T-cell (primary cell): ENCODE measurements around the gene SLC14A1. TPM values are rescaled to one million over a fixed set of nuclear protein-coding genes. Genes with fewer than 3 reads are reported as not detected.

ENCODE experiments used
- ATAC-seq, 4 experiments: fragments of 200-7000 bp in 3 of 4; fragments of 150-1000 bp in 1 of 4; cut with Tn5 transposase; replicated peaks in 1 of 4; 1 replicate in 3 of 4; 2 replicates in 1 of 4; pipeline ENCODE4 v1.10.0; 2021; ENCODE audit warnings: moderate library complexity in 3 of 4, mild to moderate bottlenecking in 2 of 4, moderate number of reproducible peaks in 1 of 4
- CTCF ChIA-PET, 2 donors: fragments of 300-600 bp; sonication (Branson Sonifier 250); formaldehyde crosslinking; loops; one replicate each; lab custom pipeline; 2022; ENCODE audit warnings: antibody characterized with exemption in 2 of 2; lab: Charles Lee
- POLR2A ChIA-PET, 2 donors: fragments of 300-600 bp; sonication (Branson Sonifier 250); formaldehyde crosslinking; loops; one replicate each; lab custom pipeline; 2022; ENCODE audit warnings: antibody characterized with exemption in 2 of 2; lab: Charles Lee
- DNase-seq, 35 experiments: peaks; one replicate each; pipeline versions ENCODE4 v3.0.0 to v3.0.0-alpha.2; 2013 to 2023
- H3K27ac ChIP-seq: one replicate; pipeline ENCODE4 v1.5.1; 2013; ENCODE audit warnings: low read length
- H3K27me3 ChIP-seq, 2 experiments: replicated peaks in 1 of 2; 1 replicate in 1 of 2; 2 replicates in 1 of 2; pipeline versions ENCODE4 v1.6.1 to v1.7.0; 2013; ENCODE audit warnings: low read length in 1 of 2, mixed read lengths in 1 of 2; ENCODE audit not compliant: control insufficient read depth in 2 of 2, insufficient read depth in 2 of 2; ENCODE audit errors: extremely low read depth in 1 of 2
- H3K36me3 ChIP-seq, 2 donors: 1 replicate in 1 of 2; 2 replicates in 1 of 2; pipeline versions ENCODE4 v1.6.1 to v1.7.0; 2013; ENCODE audit warnings: low read length in 1 of 2; ENCODE audit not compliant: control insufficient read depth in 2 of 2, insufficient read depth in 1 of 2; ENCODE audit errors: extremely low read depth in 1 of 2
- H3K4me1 ChIP-seq, 2 experiments: 1 replicate in 1 of 2; 2 replicates in 1 of 2; pipeline versions ENCODE4 v1.6.1 to v1.7.0; 2013; ENCODE audit warnings: low read length in 2 of 2, mixed read lengths in 1 of 2; ENCODE audit not compliant: insufficient read depth in 2 of 2, control insufficient read depth in 1 of 2; ENCODE audit errors: extremely low read depth in 1 of 2
- H3K4me3 ChIP-seq, 2 donors: 1 replicate in 1 of 2; 2 replicates in 1 of 2; pipeline versions ENCODE4 v1.5.1 to v1.7.0; 2013; ENCODE audit warnings: mild to moderate bottlenecking in 2 of 2, low read length in 1 of 2, moderate library complexity in 1 of 2; ENCODE audit not compliant: control insufficient read depth in 1 of 2; ENCODE audit errors: extremely low read depth in 1 of 2
- H3K9me3 ChIP-seq: 2 replicates; pipeline ENCODE4 v1.7.0; 2013
- H3K27ac Mint-ChIP-seq, 2 donors: one replicate each; pipeline ENCODE4 v1.8.0; 2020 to 2021; ENCODE audit warnings: mild to moderate bottlenecking in 2 of 2, mixed read lengths in 2 of 2
- H3K27me3 Mint-ChIP-seq, 2 donors: one replicate each; pipeline ENCODE4 v1.8.0; 2021 to 2022; ENCODE audit warnings: mixed read lengths in 2 of 2
- H3K36me3 Mint-ChIP-seq: one replicate; pipeline ENCODE4 v1.8.0; 2021; ENCODE audit warnings: mixed read lengths
- H3K4me1 Mint-ChIP-seq, 3 donors: one replicate each; pipeline ENCODE4 v1.8.0; 2020 to 2022; ENCODE audit warnings: mixed read lengths in 3 of 3, mild to moderate bottlenecking in 1 of 3
- H3K4me3 Mint-ChIP-seq, 3 donors: one replicate each; pipeline ENCODE4 v1.8.0; 2020 to 2022; ENCODE audit warnings: mild to moderate bottlenecking in 3 of 3, mixed read lengths in 3 of 3, moderate library complexity in 3 of 3
- H3K9me3 Mint-ChIP-seq, 3 donors: one replicate each; pipeline ENCODE4 v1.8.0; 2020 to 2022; ENCODE audit warnings: mixed read lengths in 3 of 3
- WGBS: methylation state at CpG from one replicate; pipeline ENCODE4 v1.1.5; 2013; ENCODE audit warnings: missing lambda C conversion rate; ENCODE audit not compliant: insufficient coverage; 5-methylcytosine and 5-hydroxymethylcytosine counted together
- total RNA-seq, 35 experiments: library from RNA in 6 of 35; stranded (reverse) in 6 of 35; fragments of 120-200 nt in 1 of 35; gene quantifications; one replicate each; pipeline versions ENCODE4 v1.2.1 to v1.2.4 and lab custom pipeline; 2013 to 2026

Gene SLC14A1
- total RNA-seq (10 to 100 TPM in 1 of 5 donors, 1 to 10 TPM in 4; 1.8 to 30.8 (median 2.7) TPM), total RNA-seq (lab: John Stamatoyannopoulos, UW) (0 to 17.0 (median 2.4) reads per million in 29 experiments)
- 19.2 TPM for total RNA-seq (2013)

GRCh38 chr18:45723567-45724355 lies at the start of gene SLC14A1:
Gene SLC14A1, plus strand, starts transcription at chr18:45724181. Its CDS starts 6,140 bp downstream, at chr18:45730321.
- no peaks in the 10 kb centered on the region for H3K27me3 ChIP-seq
- no peaks in the 10 kb centered on the region for H3K36me3 ChIP-seq
- H3K27ac ChIP-seq, result no peak within 1 kb of the TSS
- 0% methylated on average over 1 of the region's 6 CpGs for WGBS
- H3K36me3 Mint-ChIP-seq, result peaks cover 11% of the 10 kb centered on the region
- peaks cover 0 to 5% (median 0%) of the 10 kb centered on the region in 3 donors for H3K4me1 Mint-ChIP-seq
- DNase-seq (no peak), ATAC-seq (no peak)
- no peak within 1 kb of the TSS for H3K27ac Mint-ChIP-seq
- H3K4me3 Mint-ChIP-seq, result no peak within 1 kb of the TSS
- peaks cover 2 to 3% of the 10 kb centered on the region in 2 donors for H3K27me3 Mint-ChIP-seq
- CTCF ChIA-PET, result interaction anchor here in 1 of 2 donors (0.8 to 1.1 kb wide), 4 partner anchors 17 to 154 kb away, joined by 3 read pairs; no protein-coding TSS in a partner anchor
- H3K9me3 ChIP-seq, result no peaks in the 10 kb centered on the region
- POLR2A ChIA-PET, result no interaction called here
- no peak within 1 kb of the TSS for H3K4me3 ChIP-seq
- H3K4me1 ChIP-seq, result no peaks in the 10 kb centered on the region
- no peaks in the 10 kb centered on the region for H3K9me3 Mint-ChIP-seq

DNA sequence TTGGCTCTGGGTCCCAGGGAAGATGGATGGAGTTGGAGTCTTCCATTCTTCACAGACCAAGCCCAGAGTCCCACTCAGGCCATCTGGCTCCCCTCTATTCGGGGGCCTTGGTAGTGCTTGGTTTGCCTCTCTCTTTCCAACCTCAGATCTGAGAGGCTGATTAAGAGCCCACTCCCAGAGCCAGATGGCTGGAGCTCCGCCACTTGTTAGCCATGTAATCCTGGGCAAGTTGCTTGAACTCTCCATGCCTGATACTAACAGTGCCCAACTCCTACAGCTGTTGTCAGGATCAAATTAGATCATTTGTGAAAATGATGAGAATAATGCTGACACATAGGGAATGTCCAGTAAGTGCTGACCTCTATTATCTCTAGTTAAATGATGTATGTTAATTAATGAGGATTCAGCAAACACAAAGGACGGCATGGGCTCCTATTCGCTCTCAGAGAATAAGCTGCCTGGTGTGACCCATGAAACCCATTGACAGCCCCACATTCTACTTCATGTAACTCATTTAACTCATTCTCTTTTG lies 46.6 kb upstream of the SLC14A1 start:
- H3K27ac Mint-ChIP-seq, result no peak overlapping the region
- ATAC-seq (no peak), DNase-seq (no peak)
- no peaks in the 10 kb centered on the region for H3K9me3 ChIP-seq
- ChIA-PET CTCF (no interaction called here), POLR2A (interaction anchor here in 1 of 2 donors (0.6 to 1.1 kb wide), 2 partner anchors 9 to 416 kb away, joined by 3 read pairs; no protein-coding TSS in a partner anchor)
- H3K27me3 Mint-ChIP-seq, result peaks cover 0 to 2% of the 10 kb centered on the region in 2 donors
- H3K36me3 Mint-ChIP-seq, result no peaks in the 10 kb centered on the region
- H3K27ac ChIP-seq, result no peak overlapping the region
- no peaks in the 10 kb centered on the region for H3K9me3 Mint-ChIP-seq
- no peaks in the 10 kb centered on the region for H3K36me3 ChIP-seq
- H3K27me3 ChIP-seq, result no peaks in the 10 kb centered on the region
- H3K4me3 Mint-ChIP-seq, result no peak overlapping the region
- H3K4me3 ChIP-seq, result no peak overlapping the region
- WGBS, result 83% methylated on average over 1 of the region's 4 CpGs
- H3K4me1 Mint-ChIP-seq, result peaks cover 6 to 19% (median 13%) of the 10 kb centered on the region in 3 donors
- no peaks in the 10 kb centered on the region for H3K4me1 ChIP-seq

DNA sequence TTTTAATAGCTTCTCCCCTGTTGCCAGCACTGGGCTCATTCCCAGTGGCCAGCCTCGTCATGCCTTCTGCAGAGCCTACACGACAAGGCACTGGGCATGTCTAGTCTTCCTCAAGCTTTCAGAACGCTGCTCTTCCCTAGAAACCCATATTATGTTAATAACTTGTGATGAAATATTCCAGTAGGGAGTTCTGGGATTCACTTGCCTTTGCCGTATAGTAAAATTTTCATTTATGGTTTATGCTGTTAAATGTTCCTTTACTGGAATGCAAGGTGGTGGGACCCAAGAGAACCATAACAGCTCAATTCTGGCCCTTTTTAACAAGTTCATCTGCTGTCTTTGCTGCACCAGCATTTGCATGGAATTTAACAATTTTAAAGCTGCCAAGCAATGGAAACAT lies 45.5 kb upstream of the SLC14A1 start:
- H3K4me1 ChIP-seq, result no peaks in the 10 kb centered on the region
- no peak overlapping the region for H3K4me3 Mint-ChIP-seq
- peaks cover 9 to 23% (median 17%) of the 10 kb centered on the region in 3 donors for H3K4me1 Mint-ChIP-seq
- H3K4me3 ChIP-seq, result no peak overlapping the region
- no peaks in the 10 kb centered on the region for H3K27me3 ChIP-seq
- no peaks in the 10 kb centered on the region for H3K9me3 Mint-ChIP-seq
- H3K27ac ChIP-seq, result no peak overlapping the region
- H3K36me3 ChIP-seq, result no peaks in the 10 kb centered on the region
- no peak for ATAC-seq
- WGBS, result no CpG with 5 or more reads among the region's 4 CpGs
- CTCF ChIA-PET, result interaction anchor here (0.7 to 0.9 kb wide), 3 partner anchors 9 to 54 kb away, joined by 3 read pairs; no protein-coding TSS in a partner anchor
- H3K27ac Mint-ChIP-seq, result no peak overlapping the region
- POLR2A ChIA-PET, result interaction anchor here (0.7 to 1.1 kb wide), 2 partner anchors 8 to 16 kb away, joined by 3 read pairs; no protein-coding TSS in a partner anchor
- H3K9me3 ChIP-seq, result no peaks in the 10 kb centered on the region
- DNase-seq, result no peak
- H3K27me3 Mint-ChIP-seq, result peaks cover 0 to 2% of the 10 kb centered on the region in 2 donors
- H3K36me3 Mint-ChIP-seq, result no peaks in the 10 kb centered on the region

DNA sequence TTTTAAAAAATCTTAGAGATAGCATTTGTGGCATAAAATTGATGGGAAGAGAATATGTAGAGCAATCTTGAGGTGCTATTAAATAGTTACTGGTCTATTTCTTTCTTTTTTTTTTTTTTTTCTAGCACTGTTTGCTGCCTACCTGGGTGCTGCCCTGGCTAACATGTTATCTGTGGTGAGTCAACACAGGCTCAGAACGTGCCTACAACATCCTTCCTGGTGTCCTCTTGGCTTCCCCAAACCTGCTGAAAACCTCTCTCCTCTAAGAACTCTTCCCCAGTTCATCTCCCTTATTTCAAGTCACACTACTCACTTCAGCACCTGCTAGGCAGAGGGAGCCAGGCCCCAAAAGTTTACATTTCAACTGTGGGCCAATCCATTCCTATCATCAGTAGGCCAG lies 45.1 kb upstream of the SLC14A1 start:
- Histone ChIP-seq H3K36me3 (no peaks in the 10 kb centered on the region), H3K27ac (no peak overlapping the region), H3K4me3 (no peak overlapping the region), H3K4me1 (peaks cover 0 to under 1% of the 10 kb centered on the region in 2 experiments), H3K27me3 (no peaks in the 10 kb centered on the region), H3K9me3 (no peaks in the 10 kb centered on the region)
- H3K27ac Mint-ChIP-seq, result no peak overlapping the region
- no peak for ATAC-seq
- H3K36me3 Mint-ChIP-seq, result no peaks in the 10 kb centered on the region
- H3K9me3 Mint-ChIP-seq, result no peaks in the 10 kb centered on the region
- DNase-seq, result no peak
- ChIA-PET POLR2A (interaction anchor here in 1 of 2 donors (0.7 kb wide), 1 partner anchor 16 kb away, joined by 3 read pairs; no protein-coding TSS in a partner anchor), CTCF (interaction anchor here (0.7 to 0.9 kb wide), 3 partner anchors 9 to 53 kb away, joined by 3 read pairs; no protein-coding TSS in a partner anchor)
- H3K4me3 Mint-ChIP-seq, result no peak overlapping the region
- peaks cover 11 to 23% (median 19%) of the 10 kb centered on the region in 3 donors for H3K4me1 Mint-ChIP-seq
- peaks cover 0 to 2% of the 10 kb centered on the region in 2 donors for H3K27me3 Mint-ChIP-seq
- 17% methylated on average over 1 of the region's 1 CpG for WGBS

GRCh38 chr18:45680066-45680690 lies 43.8 kb upstream of the SLC14A1 start:
- Histone ChIP-seq H3K27ac (no peak overlapping the region), H3K9me3 (no peaks in the 10 kb centered on the region), H3K4me3 (no peak overlapping the region), H3K27me3 (no peaks in the 10 kb centered on the region), H3K4me1 (peaks cover 0 to 14% of the 10 kb centered on the region in 2 experiments), H3K36me3 (no peaks in the 10 kb centered on the region)
- H3K9me3 Mint-ChIP-seq, result no peaks in the 10 kb centered on the region
- H3K27me3 Mint-ChIP-seq, result peaks cover 0 to 2% of the 10 kb centered on the region in 2 donors
- ChIA-PET CTCF (interaction anchor here in 1 of 2 donors (0.6 kb wide), 1 partner anchor 14 kb away, joined by 9 read pairs; no protein-coding TSS in a partner anchor), POLR2A (no interaction called here)
- WGBS, result 70% methylated on average over 2 of the region's 6 CpGs
- DNase-seq (no peak), ATAC-seq (no peak)
- H3K36me3 Mint-ChIP-seq, result no peaks in the 10 kb centered on the region
- peaks cover 20 to 33% (median 30%) of the 10 kb centered on the region in 3 donors for H3K4me1 Mint-ChIP-seq
- no peak overlapping the region for H3K27ac Mint-ChIP-seq
- no peak overlapping the region for H3K4me3 Mint-ChIP-seq

DNA sequence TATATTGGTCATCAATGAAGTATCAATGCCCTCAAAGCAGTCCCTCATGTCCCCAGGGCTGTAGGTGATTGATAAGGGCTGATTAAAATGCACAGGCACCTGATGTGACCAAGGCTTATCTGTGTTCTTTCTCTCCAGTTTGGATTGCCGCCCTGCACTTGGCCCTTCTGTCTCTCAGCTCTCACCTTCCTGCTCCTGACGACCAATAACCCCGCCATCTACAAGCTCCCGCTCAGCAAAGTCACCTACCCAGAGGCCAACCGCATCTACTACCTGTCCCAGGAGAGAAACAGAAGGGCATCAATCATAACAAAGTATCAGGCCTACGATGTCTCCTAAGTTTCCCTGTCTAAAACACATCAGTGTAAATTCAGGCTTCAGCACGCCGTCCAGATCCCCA lies 41.8 kb upstream of the SLC14A1 start:
- H3K27ac Mint-ChIP-seq, result no peak overlapping the region
- Histone ChIP-seq H3K4me1 (peaks cover 14 to 34% of the 10 kb centered on the region in 2 experiments), H3K4me3 (no peak overlapping the region), H3K9me3 (no peaks in the 10 kb centered on the region), H3K27me3 (no peaks in the 10 kb centered on the region), H3K27ac (no peak overlapping the region), H3K36me3 (no peaks in the 10 kb centered on the region)
- no peaks in the 10 kb centered on the region for H3K9me3 Mint-ChIP-seq
- peaks cover 38 to 53% (median 49%) of the 10 kb centered on the region in 3 donors for H3K4me1 Mint-ChIP-seq
- 99% methylated on average over 8 of the region's 8 CpGs for WGBS
- no peak overlapping the region for H3K4me3 Mint-ChIP-seq
- ATAC-seq, result no peak
- DNase-seq, result no peak
- ChIA-PET CTCF (interaction anchor here in 1 of 2 donors (0.6 to 0.7 kb wide), 2 partner anchors 19 to 186 kb away, joined by 3 to 5 read pairs; no protein-coding TSS in a partner anchor), POLR2A (interaction anchor here in 1 of 2 donors (0.8 kb wide), 1 partner anchor 19 kb away, joined by 3 read pairs; no protein-coding TSS in a partner anchor)
- H3K36me3 Mint-ChIP-seq, result no peaks in the 10 kb centered on the region
- no peaks in the 10 kb centered on the region for H3K27me3 Mint-ChIP-seq
